GM18507 (cell line): ENCODE data around the gene NAALAD2.
"Not testable (repeated sequence)": the region's sequence is repeated elsewhere in the genome, so short reads cannot be mapped to it uniquely, and the experiment has no call there.

Experiments
- DNase-seq: peaks from one replicate; pipeline ENCODE4 v3.0.0; 2011; ENCODE audit warnings: low read depth; ENCODE audit not compliant: insufficient read length; ENCODE audit errors: extremely low spot score
- FAIRE-seq: peaks from 2 replicates; lab custom pipeline; 2011; peaks lifted over from hg19 to GRCh38; lab: Jason Lieb, UNC

The NAALAD2 gene

DNA sequence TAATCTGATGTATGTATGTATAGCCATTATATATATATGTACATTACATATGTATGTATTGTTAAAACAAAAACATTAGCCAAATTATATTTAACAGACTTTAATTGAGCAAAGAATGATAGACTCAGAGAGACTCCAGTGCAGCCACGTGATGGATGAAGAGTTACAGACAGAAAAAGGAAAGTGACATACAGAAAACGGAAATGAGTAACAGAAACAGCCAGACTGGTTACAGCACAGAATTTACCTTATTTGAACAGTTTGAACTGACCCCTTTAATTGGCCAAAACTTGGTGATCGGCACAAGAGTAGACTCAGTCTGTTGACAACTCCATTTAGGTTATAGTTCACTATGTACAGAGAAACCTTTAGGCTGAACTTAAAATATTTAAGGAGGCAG lies 53.4 kb downstream of the NAALAD2 start:
- no peak for FAIRE-seq
- DNase-seq: no peak

- FAIRE-seq (no peak), DNase-seq (no peak)
These were observed 54.5 kb downstream of the NAALAD2 start for GRCh38 chr11:90189011-90189410.

GRCh38 chr11:90192869-90193582 lies 58.6 kb downstream of the NAALAD2 start:
- FAIRE-seq: peak; percentile 49

DNA sequence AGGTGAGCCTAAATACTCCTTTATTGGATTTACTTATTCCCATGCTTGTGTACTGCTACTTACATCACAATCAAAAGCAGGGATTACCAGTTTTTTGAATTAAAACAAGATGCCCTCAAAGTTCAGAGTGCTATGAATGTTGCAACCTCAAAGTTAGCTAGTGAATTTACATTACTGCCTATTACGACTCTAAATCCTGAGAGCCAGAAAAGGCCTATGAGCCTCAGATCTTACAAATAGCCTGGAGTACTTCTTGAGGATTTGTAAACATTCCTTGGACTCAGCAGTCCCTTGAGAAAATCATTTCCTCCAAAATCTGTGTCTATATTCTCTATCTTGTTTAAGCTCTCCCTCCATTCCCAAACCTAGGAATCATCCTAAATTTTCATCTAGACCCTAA lies 62.9 kb downstream of the NAALAD2 start:
- FAIRE-seq: no peak

More at GRCh38 chr11:90192869-90193582, 58.6 kb downstream of the NAALAD2 start:
- DNase-seq: no peak

GRCh38 chr11:90202342-90202741 lies 67.9 kb downstream of the NAALAD2 start:
- DNase-seq (no peak), FAIRE-seq (no peak)

More for the DNA sequence above, 62.9 kb downstream of the NAALAD2 start:
- no peak for DNase-seq

- DNase-seq (no peak), FAIRE-seq (no peak)
These were observed 69.9 kb downstream of the NAALAD2 start for GRCh38 chr11:90204407-90204806.

GRCh38 chr11:90204832-90205646 lies 70.6 kb downstream of the NAALAD2 start:
- DNase-seq (peak; percentile 23), FAIRE-seq (peak; percentile 69)

DNA sequence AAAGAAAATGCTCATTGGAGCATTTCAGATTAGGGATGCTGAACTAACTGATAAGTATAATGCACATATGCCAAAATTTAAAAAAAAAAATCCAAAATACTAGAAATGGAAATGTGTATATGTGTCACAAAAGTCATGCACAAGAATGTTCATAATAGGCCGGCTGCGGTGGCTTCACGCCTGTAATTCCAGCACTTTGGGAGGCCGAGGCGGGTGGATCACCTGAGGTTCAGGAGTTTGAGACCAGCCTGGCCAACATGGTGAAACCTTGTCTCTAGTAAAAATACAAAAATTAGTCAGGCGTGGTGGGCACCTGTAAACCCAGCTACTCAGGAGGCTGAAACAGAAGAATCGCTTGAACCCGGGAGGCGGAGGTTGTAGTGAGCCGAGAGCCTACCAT lies 73.5 kb downstream of the NAALAD2 start:
- not testable (repeated sequence) for FAIRE-seq

DNA sequence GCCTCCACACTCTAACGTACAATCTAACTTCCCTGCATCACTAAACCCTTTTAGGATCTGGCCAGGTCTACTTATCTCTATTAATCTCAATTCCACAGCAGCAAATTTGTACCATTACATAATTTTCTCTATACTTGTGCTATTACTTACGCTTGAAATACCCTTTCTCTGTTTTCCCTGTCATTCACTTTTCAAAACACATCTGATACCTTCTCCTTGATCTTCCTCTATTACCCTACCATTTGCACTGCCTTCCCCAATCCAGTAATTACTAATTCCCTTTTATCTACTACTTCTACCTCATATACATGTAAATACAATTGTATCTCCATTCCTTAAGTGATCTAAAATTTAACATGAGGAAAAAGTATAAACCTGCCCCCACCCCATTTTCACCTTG lies 74.4 kb downstream of the NAALAD2 start:
- DNase-seq: no peak
- no peak for FAIRE-seq

More for the DNA sequence above, 73.5 kb downstream of the NAALAD2 start:
- DNase-seq: not testable (repeated sequence)

GRCh38 chr11:90213322-90213721 lies 78.9 kb downstream of the NAALAD2 start:
- no peak for DNase-seq
- FAIRE-seq: no peak

DNA sequence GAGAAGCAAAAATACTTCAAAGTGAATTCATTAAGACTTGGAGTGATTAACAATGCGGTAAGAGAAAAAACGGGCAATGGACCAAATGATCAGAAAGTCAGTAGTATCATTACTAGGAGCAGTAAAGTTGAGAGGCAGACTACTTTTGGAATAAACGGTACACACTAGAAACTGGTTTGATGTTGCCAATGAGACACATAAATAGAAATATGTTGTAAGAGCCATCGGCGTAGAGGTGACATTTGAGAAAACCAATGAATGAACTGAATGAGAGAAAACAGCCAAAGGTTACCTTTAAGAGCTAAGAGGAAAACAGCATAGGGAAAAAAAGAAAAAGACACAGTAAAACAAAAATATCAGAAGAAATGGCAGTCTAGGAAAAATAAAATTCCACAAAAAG lies 82.1 kb downstream of the NAALAD2 start:
- DNase-seq: no peak
- no peak for FAIRE-seq

DNA sequence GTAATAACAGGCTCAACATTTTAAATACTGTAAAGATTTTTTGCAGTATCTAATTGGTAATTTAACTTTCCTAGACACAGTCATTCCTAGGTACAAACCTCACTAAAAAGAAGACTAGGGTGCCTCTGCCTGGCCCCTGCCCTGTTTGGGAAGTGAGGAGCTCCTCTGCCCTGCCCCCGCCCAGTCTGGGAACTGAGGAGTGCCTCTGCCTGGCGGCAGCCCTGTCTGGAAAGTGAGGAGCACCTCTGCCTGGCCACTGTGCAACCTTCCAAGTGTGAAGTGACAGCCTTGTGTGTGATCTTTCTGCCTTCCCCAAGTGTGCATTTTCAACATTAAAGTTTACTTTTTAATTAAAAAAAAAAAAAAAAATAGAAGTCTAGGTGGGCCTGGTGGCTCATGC lies 84.1 kb downstream of the NAALAD2 start:
- FAIRE-seq (no peak), DNase-seq (no peak)

GRCh38 chr11:90219438-90219837 lies 85.0 kb downstream of the NAALAD2 start:
- FAIRE-seq (no peak), DNase-seq (no peak)

DNA sequence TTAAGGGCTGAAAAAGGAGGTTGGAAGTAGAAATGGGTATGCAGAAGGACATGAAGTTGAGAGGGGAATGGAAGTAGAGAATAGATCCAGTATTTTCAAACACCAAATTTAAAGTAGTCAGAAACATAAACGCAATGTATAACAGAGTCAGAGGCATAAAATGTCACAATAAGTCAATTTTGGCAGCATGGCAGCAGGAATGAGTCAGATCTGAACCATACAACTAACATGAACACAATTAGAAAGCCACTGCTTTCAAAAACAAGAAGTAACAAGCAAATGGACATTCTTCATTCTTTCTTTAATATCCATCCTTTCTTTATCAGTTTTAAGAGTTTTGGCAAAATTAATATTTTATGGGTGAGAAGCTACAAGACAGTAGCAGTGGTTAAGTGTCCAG lies 85.9 kb downstream of the NAALAD2 start:
- FAIRE-seq: peak; percentile 58
- no peak for DNase-seq

DNA sequence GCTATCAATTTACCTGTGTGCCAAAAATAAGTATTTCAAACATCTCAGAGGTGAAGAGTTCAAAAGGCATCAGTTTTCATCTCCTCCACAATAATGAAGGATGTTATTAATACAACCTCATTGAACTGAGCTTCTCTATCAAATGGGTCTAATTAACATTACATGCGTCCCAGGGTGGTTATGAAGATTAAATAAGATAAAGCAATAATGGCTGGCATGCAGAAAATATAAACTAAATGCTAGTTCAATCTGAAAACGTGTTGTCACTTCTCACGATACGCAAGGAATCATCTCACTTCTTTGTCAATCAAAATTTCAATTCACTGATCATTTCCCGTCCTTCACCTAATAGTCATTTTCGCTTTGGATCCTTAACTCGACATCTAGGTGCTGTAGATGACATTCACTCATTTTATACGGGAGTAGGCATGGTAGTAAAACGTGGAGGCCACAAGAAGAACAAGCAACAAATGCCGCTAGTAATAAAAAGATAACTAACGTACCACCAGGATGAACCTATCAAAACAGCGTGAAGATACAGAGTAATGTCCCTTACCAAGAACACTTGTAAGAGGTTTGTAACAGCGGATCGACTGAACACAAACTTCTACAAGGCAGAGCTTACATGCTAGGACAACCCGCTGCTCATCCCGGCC lies 87.5 kb downstream of the NAALAD2 start:
- peak; percentile 52 for FAIRE-seq
- no peak for DNase-seq

GRCh38 chr11:90222459-90223247 lies 88.2 kb downstream of the NAALAD2 start, which contains the start of gene CHORDC1:
Gene CHORDC1 (minus strand): TSS chr11:90223049. CDS start chr11:90222954, 95 bp downstream.
- peak; percentile 94 for FAIRE-seq
- peak; percentile 76 for DNase-seq

- DNase-seq (no peak), FAIRE-seq (no peak)
These were observed 88.8 kb downstream of the NAALAD2 start for GRCh38 chr11:90223248-90223585.

DNA sequence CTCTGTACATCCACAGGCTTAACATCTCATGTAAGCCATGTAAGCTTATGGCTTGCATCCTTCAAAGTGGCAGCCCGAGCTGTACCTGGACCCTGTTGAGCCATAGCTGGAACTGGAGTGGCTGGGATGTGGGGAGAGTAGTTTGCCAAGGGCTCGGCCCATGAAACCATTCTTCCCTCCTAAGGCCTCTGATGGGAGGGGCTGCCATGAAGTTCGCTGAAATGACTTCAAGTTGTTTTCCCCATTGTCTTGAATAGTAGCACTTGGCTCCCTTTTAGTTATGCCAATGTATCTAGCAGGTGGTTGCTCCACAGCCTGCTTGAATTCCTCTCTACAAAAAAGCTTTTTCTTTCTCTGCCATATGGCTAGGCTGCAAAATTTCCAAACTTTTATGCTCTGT lies 93.6 kb downstream of the NAALAD2 start:
- DNase-seq (no peak), FAIRE-seq (no peak)

DNA sequence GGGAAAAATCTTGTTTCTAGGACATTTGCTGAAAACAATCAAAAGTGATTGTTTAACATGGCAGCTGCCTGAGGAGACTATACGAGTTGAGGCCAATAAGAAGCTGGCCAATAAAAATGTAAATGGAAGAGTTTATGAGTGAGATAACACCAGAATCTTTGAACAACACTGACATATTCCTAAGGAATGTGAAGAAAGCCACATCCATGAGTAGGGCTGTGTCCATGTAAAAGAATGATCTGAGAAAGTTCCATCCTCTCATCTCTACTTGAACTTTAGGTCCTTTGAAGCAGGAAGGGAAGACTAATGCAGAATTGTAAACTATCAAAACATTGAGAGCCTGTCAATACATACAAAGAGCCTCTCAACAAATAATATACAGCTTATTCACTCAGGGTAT lies 95.3 kb downstream of the NAALAD2 start:
- FAIRE-seq: no peak
- no peak for DNase-seq

DNA sequence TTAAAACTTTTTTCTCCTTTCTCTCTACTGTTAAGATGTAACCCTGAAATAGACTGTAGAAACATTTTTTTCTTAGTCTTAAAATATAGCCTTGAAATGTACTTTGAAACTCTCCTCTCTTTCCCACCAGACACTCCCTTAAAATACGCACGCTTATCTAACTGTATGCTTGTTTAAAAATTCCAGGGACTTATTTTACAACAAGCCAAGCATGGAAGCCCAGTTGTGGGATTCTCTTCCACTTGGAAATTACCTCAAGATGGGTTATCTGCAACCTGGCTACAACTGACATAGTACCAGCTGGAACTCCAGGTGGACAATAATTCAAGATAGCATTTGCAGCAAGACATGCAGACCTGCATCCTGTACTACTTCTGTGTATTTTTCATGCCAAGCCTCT lies 100.5 kb downstream of the NAALAD2 start:
- DNase-seq (no peak), FAIRE-seq (no peak)
